ENCODE results near the gene ST6GALNAC5. TPM values are rescaled to one million over a fixed set of nuclear protein-coding genes. Genes with fewer than 3 reads are reported as not detected.

Gene ST6GALNAC5
- total RNA-seq, 4 donors from 2014 or later, result not detected

DNA sequence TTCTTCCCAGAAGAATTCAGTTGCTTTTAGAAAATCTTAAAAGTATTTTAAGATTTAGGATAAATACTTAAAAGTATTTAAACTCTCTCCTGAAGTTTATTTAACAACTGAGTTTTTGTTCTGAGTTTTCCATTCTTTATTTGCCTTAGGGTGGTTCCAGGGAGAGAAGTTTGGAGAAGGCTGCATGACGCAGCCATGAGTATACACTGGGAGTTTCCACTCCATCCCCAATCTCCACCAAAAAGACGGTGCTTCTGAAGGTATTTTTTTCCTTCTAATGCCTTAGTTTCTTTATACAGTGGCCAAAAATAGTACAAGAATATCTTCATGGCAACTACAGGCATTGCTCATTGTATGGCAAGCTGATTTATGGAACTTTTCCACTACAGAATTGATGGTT is 122.7 kb downstream of the ST6GALNAC5 start:
- TF ChIP-seq, protein P1, sequence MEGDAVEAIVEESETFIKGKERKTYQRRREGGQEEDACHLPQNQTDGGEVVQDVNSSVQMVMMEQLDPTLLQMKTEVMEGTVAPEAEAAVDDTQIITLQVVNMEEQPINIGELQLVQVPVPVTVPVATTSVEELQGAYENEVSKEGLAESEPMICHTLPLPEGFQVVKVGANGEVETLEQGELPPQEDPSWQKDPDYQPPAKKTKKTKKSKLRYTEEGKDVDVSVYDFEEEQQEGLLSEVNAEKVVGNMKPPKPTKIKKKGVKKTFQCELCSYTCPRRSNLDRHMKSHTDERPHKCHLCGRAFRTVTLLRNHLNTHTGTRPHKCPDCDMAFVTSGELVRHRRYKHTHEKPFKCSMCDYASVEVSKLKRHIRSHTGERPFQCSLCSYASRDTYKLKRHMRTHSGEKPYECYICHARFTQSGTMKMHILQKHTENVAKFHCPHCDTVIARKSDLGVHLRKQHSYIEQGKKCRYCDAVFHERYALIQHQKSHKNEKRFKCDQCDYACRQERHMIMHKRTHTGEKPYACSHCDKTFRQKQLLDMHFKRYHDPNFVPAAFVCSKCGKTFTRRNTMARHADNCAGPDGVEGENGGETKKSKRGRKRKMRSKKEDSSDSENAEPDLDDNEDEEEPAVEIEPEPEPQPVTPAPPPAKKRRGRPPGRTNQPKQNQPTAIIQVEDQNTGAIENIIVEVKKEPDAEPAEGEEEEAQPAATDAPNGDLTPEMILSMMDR (IDR thresholded peaks at IDR 0.05; ENCODE audit: low read depth), result no peak

DNA sequence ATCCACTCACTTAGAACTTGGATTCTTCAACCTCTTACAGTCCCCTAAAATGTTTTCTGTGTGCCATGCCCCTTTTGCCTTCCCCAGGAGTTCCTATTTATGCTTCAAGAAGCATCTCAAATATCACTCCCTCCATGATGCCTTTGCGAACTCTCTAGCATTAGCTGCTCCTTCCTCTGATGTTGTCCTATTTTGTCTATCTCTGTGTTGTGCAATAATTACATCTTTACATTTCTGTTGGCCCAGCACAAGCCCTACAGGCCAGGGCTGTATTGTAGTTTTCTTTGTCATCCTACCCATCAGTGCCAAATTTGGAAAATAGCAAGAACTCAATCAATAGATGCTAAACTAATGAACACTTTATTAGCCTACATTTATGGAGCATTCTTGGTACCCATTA is 125.8 kb downstream of the ST6GALNAC5 start:
- TF ChIP-seq, protein P1 (IDR thresholded peaks at IDR 0.05; ENCODE audit: low read depth), result no peak

DNA sequence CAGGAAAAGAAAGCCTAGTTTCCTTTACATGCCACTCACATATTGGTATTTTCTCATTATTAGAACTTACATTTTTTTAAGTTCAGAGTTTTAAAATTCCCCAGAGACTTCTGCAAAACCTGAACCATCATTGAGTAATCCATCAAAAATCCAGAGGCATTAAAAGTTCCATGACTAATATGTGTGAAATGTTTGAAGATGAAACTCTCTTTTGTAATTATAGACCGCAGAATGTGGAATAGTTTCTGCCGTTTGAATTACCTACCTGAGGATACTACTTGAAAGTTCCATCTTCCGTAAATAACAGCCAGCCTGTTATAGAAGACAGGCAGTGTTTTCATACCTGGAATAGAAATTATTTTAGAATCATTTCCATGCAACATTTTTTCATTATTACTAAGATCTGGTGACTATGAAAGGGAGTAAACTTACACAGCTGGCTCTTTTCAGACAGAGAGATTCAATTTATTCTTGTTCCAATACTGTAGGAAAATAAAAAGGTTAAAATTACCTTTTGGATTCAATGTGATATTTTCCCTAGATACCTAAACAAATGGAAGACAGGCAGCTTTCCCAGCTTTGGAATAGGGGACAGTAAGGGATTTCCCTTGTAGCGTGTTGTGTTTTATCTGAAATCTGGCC is 131.4 kb downstream of the ST6GALNAC5 start:
- TF ChIP-seq, protein P1 (IDR thresholded peaks at IDR 0.05; ENCODE audit: low read depth), result no peak

DNA sequence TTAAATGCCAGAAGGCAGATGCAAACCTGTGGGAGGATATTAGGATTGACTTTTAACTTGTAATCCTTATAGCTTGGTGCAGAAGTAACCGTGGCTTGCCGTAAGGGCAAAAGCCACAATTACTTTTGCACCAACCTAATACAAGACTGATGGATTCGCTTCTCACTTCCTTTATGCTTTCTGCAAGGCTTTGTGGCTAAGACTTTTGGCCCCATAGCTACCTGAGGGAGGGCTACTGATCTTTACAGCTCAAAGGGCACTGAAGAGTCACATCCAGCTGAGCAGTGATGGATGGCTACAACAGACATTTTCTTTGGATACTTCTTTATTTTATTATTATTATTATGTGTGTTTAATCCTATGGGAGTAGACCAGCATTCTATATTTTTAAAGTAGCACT is 140.4 kb downstream of the ST6GALNAC5 start:
- TF ChIP-seq, protein P1 (IDR thresholded peaks at IDR 0.05; ENCODE audit: low read depth), result no peak

DNA sequence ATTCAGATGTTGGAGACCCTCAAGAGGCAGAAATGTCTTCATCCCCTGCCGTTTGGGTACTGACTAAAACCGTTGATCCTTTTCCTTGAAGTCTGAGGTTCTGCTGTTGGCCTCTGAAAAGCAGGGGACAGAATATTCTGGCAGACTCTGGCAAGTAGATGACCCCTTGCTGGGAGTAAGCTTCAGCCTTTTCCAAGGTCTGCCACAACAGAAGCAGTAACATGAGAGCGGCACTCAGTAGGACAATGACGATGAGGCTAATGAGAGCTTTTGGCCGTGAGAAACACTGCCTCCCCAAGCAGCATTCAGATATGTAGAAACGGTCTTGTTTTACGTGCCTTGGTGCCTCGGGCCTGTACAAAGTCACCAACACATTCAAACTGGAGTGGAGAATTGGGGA is 143.7 kb downstream of the ST6GALNAC5 start:
- TF ChIP-seq, protein P1 (IDR thresholded peaks at IDR 0.05; ENCODE audit: low read depth), result no peak

DNA sequence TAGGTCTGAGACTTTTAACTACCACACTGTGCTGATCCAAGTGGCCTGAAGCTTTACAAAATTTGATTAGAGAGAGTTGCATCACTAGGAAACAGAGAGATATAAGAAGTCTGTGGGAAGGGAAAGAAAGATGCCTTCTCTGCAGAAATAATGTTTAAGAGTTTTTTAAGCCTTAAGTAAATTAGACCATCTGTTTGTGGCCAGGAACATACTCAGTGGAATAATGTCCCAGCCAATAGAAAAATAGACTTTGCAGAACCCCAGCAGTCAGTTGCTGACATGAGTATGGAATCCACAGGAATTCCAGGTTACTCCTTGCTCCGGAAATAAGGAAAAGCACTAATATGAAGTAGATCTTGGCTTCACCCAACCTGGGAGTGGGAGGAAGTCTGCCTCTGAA is 144.8 kb downstream of the ST6GALNAC5 start:
- TF ChIP-seq, protein P1 (IDR thresholded peaks at IDR 0.05; ENCODE audit: low read depth), result no peak

DNA sequence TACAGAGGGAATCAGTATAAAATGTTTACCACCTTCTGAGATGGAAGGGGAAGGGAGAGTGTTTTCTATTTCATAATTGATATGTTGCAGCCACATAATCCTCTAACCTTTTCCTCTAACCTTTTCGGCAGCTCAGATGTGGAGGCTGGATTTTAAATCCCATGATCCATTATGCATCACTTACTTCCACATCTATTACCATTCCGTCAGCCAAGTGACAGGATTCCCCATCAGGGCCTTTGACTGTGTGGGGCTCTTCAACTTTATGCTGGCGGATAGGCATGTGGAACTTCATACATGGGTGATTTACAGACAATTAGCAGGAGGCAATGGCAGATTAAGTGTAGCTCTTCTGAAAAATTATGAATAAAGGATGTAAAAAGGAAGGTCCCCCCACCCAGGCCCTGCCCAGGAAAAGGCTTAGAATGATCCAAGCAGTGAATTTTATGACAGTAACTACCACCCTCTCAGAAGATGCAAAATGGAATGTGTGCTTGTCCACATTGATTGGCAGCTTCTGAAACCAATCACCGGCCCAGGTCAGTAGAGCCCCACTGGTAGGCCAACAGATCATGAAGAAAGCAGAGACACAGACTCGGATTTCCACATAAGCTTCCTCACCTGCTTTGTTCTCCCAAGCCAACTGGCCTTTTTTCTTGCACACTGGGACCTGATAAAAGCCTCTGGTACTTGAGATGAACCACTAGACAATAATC is 147.0 kb downstream of the ST6GALNAC5 start:
- TF ChIP-seq, protein P1 (IDR thresholded peaks at IDR 0.05; ENCODE audit: low read depth), result no peak
